DOHH2 (cell line): ENCODE data around the gene ASGR2.

Source experiments
- H3F3A ChIP-seq: fragments of 200-600 bp; sonication (generic), shearing (Covaris generic); 2 replicates; pipeline ENCODE4 v1.6.0; 2016; ENCODE audit warnings: antibody characterized with exemption, mild to moderate bottlenecking; ENCODE audit not compliant: control insufficient read depth, insufficient read depth
- H3K27ac ChIP-seq: fragments of 200-600 bp; sonication (generic); 2 replicates; pipeline ENCODE4 v1.5.1; 2014; ENCODE audit warnings: low read depth, mild to moderate bottlenecking, low read length, moderate library complexity
- H3K27me3 ChIP-seq: fragments of 200-600 bp; sonication (generic); 2 replicates; pipeline ENCODE4 v1.6.1; 2014; ENCODE audit warnings: mild to moderate bottlenecking, low read length, mixed read lengths; ENCODE audit not compliant: control insufficient read depth
- H3K36me3 ChIP-seq: fragments of 200-600 bp; sonication (generic); 2 replicates; pipeline ENCODE4 v1.6.1; 2014; ENCODE audit warnings: mild to moderate bottlenecking, low read length, moderate library complexity, mixed read lengths; ENCODE audit not compliant: control insufficient read depth
- H3K4me1 ChIP-seq: fragments of 200-600 bp; sonication (generic); 2 replicates; pipeline ENCODE4 v1.6.1; 2014; ENCODE audit warnings: mild to moderate bottlenecking, low read length, mixed read lengths; ENCODE audit not compliant: control insufficient read depth
- H3K4me2 ChIP-seq: fragments of 200-600 bp; sonication (generic); 2 replicates; pipeline ENCODE4 v1.6.0; 2014; ENCODE audit warnings: mild to moderate bottlenecking, low read length, moderate library complexity
- H3K4me3 ChIP-seq: fragments of 200-600 bp; sonication (generic); 2 replicates; pipeline ENCODE4 v1.5.1; 2014; ENCODE audit warnings: mild to moderate bottlenecking, low read length, mixed read lengths
- H3K79me2 ChIP-seq: fragments of 200-600 bp; sonication (generic); 2 replicates; pipeline ENCODE4 v1.6.1; 2014; ENCODE audit warnings: mild to moderate bottlenecking, low read length, mixed read lengths; ENCODE audit not compliant: control insufficient read depth
- H3K9me2 ChIP-seq: fragments of 200-600 bp; sonication (generic); replicated peaks from 2 replicates; pipeline ENCODE4 v1.6.1; 2014; ENCODE audit warnings: mild to moderate bottlenecking, low read length, mixed read lengths; ENCODE audit not compliant: control insufficient read depth
- H3K9me3 ChIP-seq: fragments of 200-600 bp; sonication (generic); 2 replicates; pipeline ENCODE4 v1.6.1; 2014; ENCODE audit warnings: antibody characterized with exemption, low read length, mixed read lengths; ENCODE audit not compliant: control insufficient read depth, insufficient read depth
- H4K20me1 ChIP-seq: fragments of 200-600 bp; sonication (generic); 2 replicates; pipeline ENCODE4 v1.6.0; 2014; ENCODE audit warnings: low read depth, mild to moderate bottlenecking, antibody characterized with exemption, low read length, moderate library complexity; ENCODE audit not compliant: control insufficient read depth, insufficient read depth
- EZH2phosphoT487 ChIP-seq: fragments of 200-600 bp; sonication (generic); IDR thresholded peaks from 2 replicates; pipeline ENCODE4 v1.6.1; 2017; ENCODE audit warnings: borderline replicate concordance, mild to moderate bottlenecking, antibody characterized with exemption, low read length, moderate library complexity, mixed read lengths
- TF ChIP-seq, protein P1 (sequence below): fragments of 200-600 bp; sonication (generic); IDR thresholded peaks from one replicate; pipeline ENCODE4 v1.5.1; 2014; ENCODE audit warnings: antibody characterized with exemption, mild to moderate bottlenecking, low read depth, low read length; ENCODE audit not compliant: poor library complexity, severe bottlenecking

The ASGR2 gene

DNA sequence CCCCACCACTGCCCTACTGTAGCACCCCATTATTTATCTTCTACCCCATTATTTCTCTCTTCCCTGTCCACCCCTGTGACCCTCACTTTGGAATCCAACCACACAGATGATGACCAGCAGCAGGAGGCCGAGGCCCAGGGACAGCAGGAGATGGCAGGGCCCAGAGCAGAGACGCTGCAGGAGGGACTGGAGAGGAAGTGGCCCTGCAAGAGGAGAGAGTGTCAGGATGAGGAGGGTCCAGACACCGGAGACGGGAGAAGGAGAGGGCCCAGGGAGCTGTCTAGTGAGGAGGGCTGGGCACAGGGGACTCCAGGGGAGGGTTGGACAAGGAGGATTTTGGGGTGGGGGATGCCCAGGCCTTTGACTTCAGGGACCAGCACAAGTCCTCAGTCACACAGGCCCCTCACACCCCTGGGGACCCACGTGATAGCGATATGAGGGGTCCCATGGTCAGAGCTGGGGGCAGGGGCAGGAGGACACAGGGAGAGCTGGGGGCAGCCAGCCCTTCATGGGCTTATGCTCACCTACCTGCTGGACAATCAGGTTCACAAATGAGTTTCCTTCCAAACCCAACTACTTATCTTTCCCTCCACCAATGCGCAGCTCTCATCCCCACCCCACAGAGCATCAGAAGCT, 36.6 kb downstream of the ASGR2 start:
- no peak overlapping the region for H3K27ac ChIP-seq
- H3K4me3 ChIP-seq, result no peak overlapping the region
- no peaks in the 10 kb centered on the region for H3K9me3 ChIP-seq
- no peaks in the 10 kb centered on the region for H4K20me1 ChIP-seq
- no peak overlapping the region for H3K4me2 ChIP-seq
- H3K79me2 ChIP-seq, result no peaks in the 10 kb centered on the region
- H3K9me2 ChIP-seq, result no peaks in the 10 kb centered on the region
- peaks cover 3% of the 10 kb centered on the region; the same call in 1 of the 2 replicates for H3K27me3 ChIP-seq
- no peaks in the 10 kb centered on the region for H3K4me1 ChIP-seq
- TF ChIP-seq, protein P1, sequence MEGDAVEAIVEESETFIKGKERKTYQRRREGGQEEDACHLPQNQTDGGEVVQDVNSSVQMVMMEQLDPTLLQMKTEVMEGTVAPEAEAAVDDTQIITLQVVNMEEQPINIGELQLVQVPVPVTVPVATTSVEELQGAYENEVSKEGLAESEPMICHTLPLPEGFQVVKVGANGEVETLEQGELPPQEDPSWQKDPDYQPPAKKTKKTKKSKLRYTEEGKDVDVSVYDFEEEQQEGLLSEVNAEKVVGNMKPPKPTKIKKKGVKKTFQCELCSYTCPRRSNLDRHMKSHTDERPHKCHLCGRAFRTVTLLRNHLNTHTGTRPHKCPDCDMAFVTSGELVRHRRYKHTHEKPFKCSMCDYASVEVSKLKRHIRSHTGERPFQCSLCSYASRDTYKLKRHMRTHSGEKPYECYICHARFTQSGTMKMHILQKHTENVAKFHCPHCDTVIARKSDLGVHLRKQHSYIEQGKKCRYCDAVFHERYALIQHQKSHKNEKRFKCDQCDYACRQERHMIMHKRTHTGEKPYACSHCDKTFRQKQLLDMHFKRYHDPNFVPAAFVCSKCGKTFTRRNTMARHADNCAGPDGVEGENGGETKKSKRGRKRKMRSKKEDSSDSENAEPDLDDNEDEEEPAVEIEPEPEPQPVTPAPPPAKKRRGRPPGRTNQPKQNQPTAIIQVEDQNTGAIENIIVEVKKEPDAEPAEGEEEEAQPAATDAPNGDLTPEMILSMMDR, result no peak
- TF ChIP-seq EZH2phosphoT487, result no peak
- H3F3A ChIP-seq, result no peaks in the 10 kb centered on the region
- H3K36me3 ChIP-seq, result no peaks in the 10 kb centered on the region

DNA sequence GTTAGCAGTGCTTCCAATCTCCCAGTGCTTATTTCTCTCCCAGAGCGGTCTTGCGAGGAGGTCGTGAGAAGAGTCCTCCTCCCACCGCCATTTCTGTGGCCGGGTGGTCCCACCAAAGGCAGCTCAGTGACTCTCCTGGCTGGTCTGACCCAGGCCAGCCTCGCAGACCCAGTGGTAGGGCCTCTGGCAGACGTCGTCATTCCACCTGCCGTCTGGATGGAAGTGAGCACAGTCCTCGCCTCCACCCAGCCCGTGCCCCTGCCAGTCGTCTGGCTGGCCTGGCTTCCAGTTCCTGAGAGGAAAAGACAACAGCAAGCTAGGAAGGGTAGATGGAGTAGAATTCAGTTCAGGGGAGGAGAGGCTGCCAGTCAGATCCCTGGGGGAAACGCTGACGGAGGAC, 39.7 kb downstream of the ASGR2 start:
- H3K9me2 ChIP-seq, result no peaks in the 10 kb centered on the region
- H3F3A ChIP-seq, result no peaks in the 10 kb centered on the region
- H3K27me3 ChIP-seq, result peaks cover 9% of the 10 kb centered on the region; the same call in 1 of the 2 replicates

DNA sequence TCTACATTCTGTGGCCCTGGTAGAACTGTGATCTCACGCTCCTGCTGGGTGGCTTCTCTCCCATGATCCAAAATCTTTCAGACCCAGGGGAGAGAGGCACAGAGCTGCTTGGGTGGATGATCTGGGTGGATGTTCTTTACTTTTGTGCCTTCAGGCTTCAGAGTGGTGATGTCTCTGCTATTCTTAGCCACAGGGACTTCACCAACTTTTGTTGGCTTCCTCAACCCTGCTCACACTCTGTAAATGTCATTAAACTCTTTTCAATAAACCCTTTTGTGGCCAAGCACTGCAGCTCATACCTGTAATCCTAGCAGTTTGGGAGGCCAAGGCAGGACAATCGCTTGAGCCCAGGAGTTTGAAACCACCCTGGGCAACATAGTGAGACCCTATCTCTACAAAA, 42.2 kb downstream of the ASGR2 start:
- Histone ChIP-seq H3K36me3 (no peaks in the 10 kb centered on the region), H3K4me3 (no peak overlapping the region), H4K20me1 (no peaks in the 10 kb centered on the region), H3F3A (no peaks in the 10 kb centered on the region), H3K27ac (no peak overlapping the region), H3K9me3 (peaks cover 4% of the 10 kb centered on the region; the same call in 1 of the 2 replicates), H3K4me1 (no peaks in the 10 kb centered on the region), H3K79me2 (no peaks in the 10 kb centered on the region), H3K9me2 (no peaks in the 10 kb centered on the region), H3K27me3 (peaks cover 9% of the 10 kb centered on the region; the same call in 1 of the 2 replicates), H3K4me2 (no peak overlapping the region)
- no peak for TF ChIP-seq EZH2phosphoT487
- TF ChIP-seq, protein P1, result no peak

More for the DNA sequence above, 39.7 kb downstream of the ASGR2 start:
- TF ChIP-seq, protein P1, result no peak
- Histone ChIP-seq H3K36me3 (no peaks in the 10 kb centered on the region), H4K20me1 (no peaks in the 10 kb centered on the region), H3K4me1 (no peaks in the 10 kb centered on the region), H3K9me3 (no peaks in the 10 kb centered on the region), H3K27ac (no peak overlapping the region), H3K79me2 (no peaks in the 10 kb centered on the region), H3K4me3 (no peak overlapping the region), H3K4me2 (no peak overlapping the region)
